Hepatocyte (in vitro differentiated cells): Measurements from ENCODE around the gene CACNA1C. TPM values are rescaled to one million over a fixed set of nuclear protein-coding genes. Genes with fewer than 3 reads are reported as not detected.

ENCODE experiments used
- DNase-seq: peaks from one replicate; pipeline ENCODE4 v3.0.0-alpha.2; 2016; ENCODE audit warnings: low spot score
- H2AFZ ChIP-seq: fragments of 200-600 bp; sonication (generic); 2 replicates; pipeline ENCODE4 v1.6.0; 2016; ENCODE audit warnings: antibody characterized with exemption, mild to moderate bottlenecking
- H3K27ac ChIP-seq: fragments of 200-600 bp; sonication (generic); 2 replicates; pipeline ENCODE4 v1.5.1; 2016; ENCODE audit warnings: mild to moderate bottlenecking
- H3K27me3 ChIP-seq: fragments of 200-600 bp; sonication (generic); 2 replicates; pipeline ENCODE4 v1.6.1; 2016
- H3K36me3 ChIP-seq: fragments of 200-600 bp; sonication (generic); replicated peaks from 2 replicates; pipeline ENCODE4 v1.5.1; 2016; ENCODE audit warnings: low read depth; ENCODE audit not compliant: insufficient read depth
- H3K4me1 ChIP-seq: fragments of 200-600 bp; sonication (generic); 2 replicates; pipeline ENCODE4 v1.5.1; 2016; ENCODE audit warnings: mild to moderate bottlenecking, moderate library complexity; ENCODE audit not compliant: insufficient read depth
- H3K4me2 ChIP-seq: fragments of 200-600 bp; sonication (generic); 2 replicates; pipeline ENCODE4 v1.6.0; 2016
- H3K4me3 ChIP-seq: fragments of 200-600 bp; sonication (generic); 2 replicates; pipeline ENCODE4 v1.5.1; 2016; ENCODE audit warnings: mild to moderate bottlenecking
- H3K79me2 ChIP-seq: fragments of 200-600 bp; sonication (generic); 2 replicates; pipeline ENCODE4 v1.6.0; 2017; ENCODE audit warnings: mild to moderate bottlenecking
- H3K9me2 ChIP-seq: fragments of 200-600 bp; sonication (generic); replicated peaks from 2 replicates; pipeline ENCODE4 v1.6.0; 2017; ENCODE audit warnings: mild to moderate bottlenecking; ENCODE audit not compliant: insufficient read depth
- H3K9me3 ChIP-seq: fragments of 200-600 bp; sonication (generic); 2 replicates; pipeline ENCODE4 v1.5.1; 2016; ENCODE audit warnings: low read depth, mild to moderate bottlenecking
- H4K20me1 ChIP-seq: fragments of 200-600 bp; sonication (generic); 2 replicates; pipeline ENCODE4 v1.6.0; 2016; ENCODE audit warnings: mild to moderate bottlenecking; ENCODE audit not compliant: insufficient read depth, poor library complexity, severe bottlenecking
- CTCF ChIP-seq: fragments of 200-600 bp; sonication (generic); IDR thresholded peaks from 2 replicates; pipeline ENCODE4 v1.5.1; 2016; ENCODE audit warnings: antibody characterized with exemption, mild to moderate bottlenecking; ENCODE audit not compliant: poor library complexity
- EZH2 ChIP-seq: fragments of 200-600 bp; sonication (generic); IDR thresholded peaks from 2 replicates; pipeline ENCODE4 v1.6.1; 2016; ENCODE audit warnings: antibody characterized with exemption, mild to moderate bottlenecking, borderline replicate concordance
- EZH2phosphoT487 ChIP-seq: fragments of 200-600 bp; sonication (generic); IDR thresholded peaks from one replicate; pipeline ENCODE4 v1.6.1; 2018; ENCODE audit warnings: antibody characterized with exemption, mild to moderate bottlenecking, low read depth, moderate library complexity; ENCODE audit not compliant: unreplicated experiment, severe bottlenecking
- WGBS: methylation state at CpG from one replicate; pipeline ENCODE4 v1.1.6; 2016; ENCODE audit warnings: low lambda C conversion rate; ENCODE audit errors: missing lambda C conversion rate; 5-methylcytosine and 5-hydroxymethylcytosine counted together
- polyA plus RNA-seq: library from polyadenylated mRNA; unstranded; fragments of >200 nt; fragmentation: Nextera tagmentation; extraction: Ambion mirVana; gene quantifications from 2 replicates; pipeline ENCODE4 v1.2.1, GENCODE V29; 2016
- total RNA-seq: library from RNA; depleted of rRNA; stranded (reverse); fragments of >200 nt; gene quantifications from 2 replicates; pipeline ENCODE4 v1.2.3, GENCODE V29; 2014

Gene CACNA1C
- total and polyA plus RNA-seq, 2 experiments from 2014 or later: 3.2 to 4.0 TPM

GRCh38 chr12:2172491-2173214 is 119.9 kb downstream of the CACNA1C start:
- H3K79me2 ChIP-seq: no peaks in the 10 kb centered on the region
- H2AFZ ChIP-seq: no peak overlapping the region
- no peak overlapping the region for H3K4me2 ChIP-seq
- WGBS: 52% methylated on average over 12 of the region's 12 CpGs
- no peaks in the 10 kb centered on the region for H3K9me2 ChIP-seq
- TF ChIP-seq CTCF: no peak
- no peak for TF ChIP-seq EZH2phosphoT487
- no peak overlapping the region for H3K27ac ChIP-seq
- H3K9me3 ChIP-seq: no peaks in the 10 kb centered on the region
- H3K4me1 ChIP-seq: peaks cover 21% of the 10 kb centered on the region
- H4K20me1 ChIP-seq: no peaks in the 10 kb centered on the region
- H3K4me3 ChIP-seq: no peak overlapping the region
- no peaks in the 10 kb centered on the region for H3K36me3 ChIP-seq
- no peak for DNase-seq
- no peaks in the 10 kb centered on the region for H3K27me3 ChIP-seq

- H3K36me3 ChIP-seq: no peaks in the 10 kb centered on the region
- H3K4me2 ChIP-seq: no peak overlapping the region
- no peaks in the 10 kb centered on the region for H3K9me3 ChIP-seq
- peaks cover 21% of the 10 kb centered on the region for H3K4me1 ChIP-seq
- no peaks in the 10 kb centered on the region for H3K79me2 ChIP-seq
- WGBS: 78% methylated on average over 4 of the region's 4 CpGs
- H3K27me3 ChIP-seq: no peaks in the 10 kb centered on the region
- no peak for DNase-seq
- H3K9me2 ChIP-seq: no peaks in the 10 kb centered on the region
- H4K20me1 ChIP-seq: no peaks in the 10 kb centered on the region
- no peak overlapping the region for H3K4me3 ChIP-seq
- no peak overlapping the region for H3K27ac ChIP-seq
- no peak for TF ChIP-seq CTCF
- TF ChIP-seq EZH2: no peak
- TF ChIP-seq EZH2phosphoT487: no peak
- no peak overlapping the region for H2AFZ ChIP-seq
Measured at GRCh38 chr12:2173971-2174370, 121.2 kb downstream of the CACNA1C start.

GRCh38 chr12:2177003-2177402 is 124.2 kb downstream of the CACNA1C start:
- H2AFZ ChIP-seq: no peak overlapping the region
- H3K79me2 ChIP-seq: no peaks in the 10 kb centered on the region
- H3K4me1 ChIP-seq: peaks cover 10% of the 10 kb centered on the region
- H3K4me3 ChIP-seq: no peak overlapping the region
- no peak overlapping the region for H3K4me2 ChIP-seq
- H3K36me3 ChIP-seq: no peaks in the 10 kb centered on the region
- WGBS: 82% methylated on average over 6 of the region's 6 CpGs
- no peaks in the 10 kb centered on the region for H3K9me2 ChIP-seq
- no peaks in the 10 kb centered on the region for H3K27me3 ChIP-seq
- no peaks in the 10 kb centered on the region for H3K9me3 ChIP-seq
- no peak overlapping the region for H3K27ac ChIP-seq
- no peak for TF ChIP-seq CTCF
- TF ChIP-seq EZH2: no peak
- DNase-seq: no peak
- no peaks in the 10 kb centered on the region for H4K20me1 ChIP-seq
